IMR-90 (cell line): ENCODE results near the gene NPAS3.

Experiments
- BHLHE40 ChIP-seq: fragments of 150-350 bp; IDR thresholded peaks from 2 replicates; pipeline ENCODE4 v1.6.1; 2016; ENCODE audit warnings: mild to moderate bottlenecking, low read depth, low read length
- CEBPB ChIP-seq: IDR thresholded peaks from 2 replicates; pipeline ENCODE4 v1.6.1; 2012; ENCODE audit warnings: low read depth, low read length, improper control_type of control experiment
- CHD1 ChIP-seq: IDR thresholded peaks from 2 replicates; pipeline ENCODE4 v1.6.1; 2012; ENCODE audit warnings: low read depth, low read length, improper control_type of control experiment
- ELK1 ChIP-seq: fragments of 150-350 bp; IDR thresholded peaks from 2 replicates; pipeline ENCODE4 v1.6.1; 2016; ENCODE audit warnings: low read depth, mild to moderate bottlenecking, low read length, moderate library complexity, borderline replicate concordance
- FOS ChIP-seq: fragments of 150-350 bp; IDR thresholded peaks from 2 replicates; pipeline ENCODE4 v1.6.1; 2016; ENCODE audit warnings: low read depth, low read length
- MAZ ChIP-seq: IDR thresholded peaks from 2 replicates; pipeline ENCODE4 v1.6.1; 2012; ENCODE audit warnings: low read depth, mild to moderate bottlenecking, low read length, improper control_type of control experiment, moderate library complexity, borderline replicate concordance
- MXI1 ChIP-seq: IDR thresholded peaks from 2 replicates; pipeline ENCODE4 v1.6.1; 2012; ENCODE audit warnings: low read depth, mild to moderate bottlenecking, low read length, moderate library complexity, borderline replicate concordance
- NFE2L2 ChIP-seq: fragments of 150-350 bp; IDR thresholded peaks from 2 replicates; pipeline ENCODE4 v1.6.1; 2016; ENCODE audit warnings: low read depth, mild to moderate bottlenecking, low read length
- POLR2A ChIP-seq: IDR thresholded peaks from 2 replicates; pipeline ENCODE4 v1.6.1; 2012; ENCODE audit warnings: mild to moderate bottlenecking, low read depth, low read length
- RAD21 ChIP-seq: IDR thresholded peaks from 2 replicates; pipeline ENCODE4 v1.6.1; 2012; ENCODE audit warnings: low read length, improper control_type of control experiment
- RCOR1 ChIP-seq: IDR thresholded peaks from 2 replicates; pipeline ENCODE4 v1.6.1; 2012; ENCODE audit warnings: mild to moderate bottlenecking, low read length, improper control_type of control experiment; ENCODE audit not compliant: insufficient replicate concordance
- SMC3 ChIP-seq: fragments of 150-350 bp; IDR thresholded peaks from 2 replicates; pipeline ENCODE4 v1.6.1; 2016; ENCODE audit warnings: low read depth, mild to moderate bottlenecking, antibody characterized with exemption, low read length, moderate library complexity
- TF ChIP-seq, protein P1 (sequence below): conservative IDR thresholded peaks from 2 replicates; pipeline ENCODE4 v1.5.1; 2012; ENCODE audit warnings: mild to moderate bottlenecking, low read depth, low read length, improper control_type of control experiment
- TF ChIP-seq, protein P2 (sequence below): fragments of 150-350 bp; IDR thresholded peaks from 2 replicates; pipeline ENCODE4 v1.6.1; 2017; ENCODE audit warnings: mild to moderate bottlenecking, antibody characterized with exemption, low read length, low read depth

- TF ChIP-seq, protein P1, sequence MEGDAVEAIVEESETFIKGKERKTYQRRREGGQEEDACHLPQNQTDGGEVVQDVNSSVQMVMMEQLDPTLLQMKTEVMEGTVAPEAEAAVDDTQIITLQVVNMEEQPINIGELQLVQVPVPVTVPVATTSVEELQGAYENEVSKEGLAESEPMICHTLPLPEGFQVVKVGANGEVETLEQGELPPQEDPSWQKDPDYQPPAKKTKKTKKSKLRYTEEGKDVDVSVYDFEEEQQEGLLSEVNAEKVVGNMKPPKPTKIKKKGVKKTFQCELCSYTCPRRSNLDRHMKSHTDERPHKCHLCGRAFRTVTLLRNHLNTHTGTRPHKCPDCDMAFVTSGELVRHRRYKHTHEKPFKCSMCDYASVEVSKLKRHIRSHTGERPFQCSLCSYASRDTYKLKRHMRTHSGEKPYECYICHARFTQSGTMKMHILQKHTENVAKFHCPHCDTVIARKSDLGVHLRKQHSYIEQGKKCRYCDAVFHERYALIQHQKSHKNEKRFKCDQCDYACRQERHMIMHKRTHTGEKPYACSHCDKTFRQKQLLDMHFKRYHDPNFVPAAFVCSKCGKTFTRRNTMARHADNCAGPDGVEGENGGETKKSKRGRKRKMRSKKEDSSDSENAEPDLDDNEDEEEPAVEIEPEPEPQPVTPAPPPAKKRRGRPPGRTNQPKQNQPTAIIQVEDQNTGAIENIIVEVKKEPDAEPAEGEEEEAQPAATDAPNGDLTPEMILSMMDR, result no peak
- TF ChIP-seq SMC3 (no peak), POLR2A (no peak), RAD21 (no peak), ELK1 (no peak), BHLHE40 (no peak), MAZ (no peak), MXI1 (no peak), FOS (no peak), CHD1 (no peak), RCOR1 (no peak), NFE2L2 (no peak), CEBPB (no peak)
- TF ChIP-seq, protein P2, sequence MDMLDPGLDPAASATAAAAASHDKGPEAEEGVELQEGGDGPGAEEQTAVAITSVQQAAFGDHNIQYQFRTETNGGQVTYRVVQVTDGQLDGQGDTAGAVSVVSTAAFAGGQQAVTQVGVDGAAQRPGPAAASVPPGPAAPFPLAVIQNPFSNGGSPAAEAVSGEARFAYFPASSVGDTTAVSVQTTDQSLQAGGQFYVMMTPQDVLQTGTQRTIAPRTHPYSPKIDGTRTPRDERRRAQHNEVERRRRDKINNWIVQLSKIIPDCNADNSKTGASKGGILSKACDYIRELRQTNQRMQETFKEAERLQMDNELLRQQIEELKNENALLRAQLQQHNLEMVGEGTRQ, result no peak
These were observed 436.5 kb downstream of the NPAS3 start for GRCh38 chr14:33375196-33375595.
